Activated naive CD4-positive, alpha-beta T cell (primary cell): ENCODE data around the gene FKRP.
A peak's percentile ranks its signal among the peaks of the same experiment; 100 is the strongest.
"Not testable (repeated sequence)": the region's sequence is repeated elsewhere in the genome, so short reads cannot be mapped to it uniquely, and the experiment has no call there.

ENCODE experiments used
- DNase-seq, 4 experiments: peaks; one replicate each; lab custom pipeline; 2025; lab: John Stamatoyannopoulos, UW

The FKRP gene

GRCh38 chr19:46759206-46759605 is 13.3 kb downstream of the FKRP start:
- DNase-seq = no peak

DNA sequence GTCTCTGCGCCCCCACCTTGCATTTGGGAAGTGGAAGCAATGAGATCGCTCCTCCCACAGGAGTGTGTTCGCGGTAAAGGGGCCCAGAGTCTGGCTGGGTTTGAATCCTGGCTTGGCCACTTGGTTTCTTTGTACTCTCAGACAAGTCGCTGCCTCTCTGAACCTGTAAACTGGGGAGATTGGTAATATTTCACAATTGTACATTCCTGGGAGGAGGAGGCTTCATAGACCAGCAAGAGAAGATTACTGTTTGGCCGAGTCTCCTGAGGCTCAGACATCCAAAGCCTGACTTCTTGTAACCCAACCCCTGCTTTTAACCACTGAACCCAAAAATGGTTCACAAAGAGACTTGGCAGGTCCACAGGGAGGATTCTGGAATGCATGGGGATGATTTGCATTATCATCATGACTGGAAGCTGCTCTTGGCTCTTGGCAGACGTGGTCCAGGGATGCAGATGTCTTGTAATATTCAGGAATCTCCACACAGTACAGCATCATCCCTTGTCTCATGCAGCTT is 14.0 kb downstream of the FKRP start:
- no peak for DNase-seq

GRCh38 chr19:46760363-46760762 is 14.5 kb downstream of the FKRP start:
- DNase-seq = no peak

DNA sequence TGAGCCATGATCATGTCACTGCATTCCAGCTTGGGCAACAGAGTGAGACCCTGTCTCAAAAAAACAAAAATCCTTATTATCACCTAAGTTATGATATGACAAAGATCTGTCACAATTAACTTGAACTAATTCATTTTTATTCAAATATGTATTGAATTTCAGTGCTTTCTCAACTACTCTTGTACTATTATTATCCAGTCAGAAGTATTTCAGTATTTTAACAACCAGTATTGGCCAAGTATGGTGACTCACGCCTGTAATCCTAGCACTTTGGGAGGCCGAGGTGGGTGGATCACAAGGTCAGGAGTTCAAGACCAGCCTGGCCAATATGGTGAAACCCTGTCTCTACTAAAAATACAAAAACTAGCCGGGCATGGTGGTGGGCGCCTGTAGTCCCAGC is 15.0 kb downstream of the FKRP start:
- DNase-seq = not testable (repeated sequence)

DNA sequence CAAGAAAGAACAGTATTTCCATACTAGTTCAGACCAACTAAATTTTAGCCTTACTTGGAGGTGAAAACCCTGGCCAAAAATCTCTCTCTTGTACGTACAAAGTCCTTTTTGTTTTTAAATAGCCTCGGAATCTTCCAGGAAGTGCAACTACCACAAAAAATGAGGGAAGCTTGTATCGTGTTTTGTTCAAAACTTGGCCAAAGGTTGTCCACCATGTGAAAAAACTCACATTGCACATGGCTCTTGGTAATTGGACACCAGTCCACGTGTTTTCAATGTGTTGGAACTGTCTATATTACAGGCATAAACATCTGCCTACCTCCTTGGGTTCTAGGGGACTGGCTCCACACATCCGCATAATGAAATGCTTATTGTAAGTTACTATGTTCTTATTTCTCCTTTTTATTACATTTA is 15.6 kb downstream of the FKRP start:
- no peak for DNase-seq

- no peak for DNase-seq
Observed at GRCh38 chr19:46762245-46762890, 16.5 kb downstream of the FKRP start.

DNA sequence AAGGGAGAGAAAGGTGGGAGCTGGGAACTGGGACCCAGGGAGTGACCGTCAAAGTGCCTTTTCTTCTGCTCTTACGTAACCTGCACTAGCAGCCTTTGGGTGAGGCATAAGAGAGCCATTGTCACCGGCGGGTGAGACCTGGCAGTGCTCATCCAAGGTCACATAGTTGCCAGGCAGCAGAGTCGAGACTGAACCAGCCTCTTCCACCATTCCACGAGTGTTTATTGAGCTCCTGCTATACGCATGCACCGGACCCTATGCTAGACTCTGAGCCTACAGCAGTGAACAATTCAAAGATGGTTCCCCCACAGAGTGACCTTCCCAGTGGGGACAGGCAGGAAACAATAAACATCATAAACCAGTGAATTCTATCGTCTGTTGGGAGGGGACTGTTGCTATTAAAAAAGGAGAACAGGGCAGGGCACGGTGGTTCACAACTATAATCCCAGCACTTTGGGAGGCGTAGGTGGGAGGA is 19.0 kb downstream of the FKRP start:
- DNase-seq = no peak

DNA sequence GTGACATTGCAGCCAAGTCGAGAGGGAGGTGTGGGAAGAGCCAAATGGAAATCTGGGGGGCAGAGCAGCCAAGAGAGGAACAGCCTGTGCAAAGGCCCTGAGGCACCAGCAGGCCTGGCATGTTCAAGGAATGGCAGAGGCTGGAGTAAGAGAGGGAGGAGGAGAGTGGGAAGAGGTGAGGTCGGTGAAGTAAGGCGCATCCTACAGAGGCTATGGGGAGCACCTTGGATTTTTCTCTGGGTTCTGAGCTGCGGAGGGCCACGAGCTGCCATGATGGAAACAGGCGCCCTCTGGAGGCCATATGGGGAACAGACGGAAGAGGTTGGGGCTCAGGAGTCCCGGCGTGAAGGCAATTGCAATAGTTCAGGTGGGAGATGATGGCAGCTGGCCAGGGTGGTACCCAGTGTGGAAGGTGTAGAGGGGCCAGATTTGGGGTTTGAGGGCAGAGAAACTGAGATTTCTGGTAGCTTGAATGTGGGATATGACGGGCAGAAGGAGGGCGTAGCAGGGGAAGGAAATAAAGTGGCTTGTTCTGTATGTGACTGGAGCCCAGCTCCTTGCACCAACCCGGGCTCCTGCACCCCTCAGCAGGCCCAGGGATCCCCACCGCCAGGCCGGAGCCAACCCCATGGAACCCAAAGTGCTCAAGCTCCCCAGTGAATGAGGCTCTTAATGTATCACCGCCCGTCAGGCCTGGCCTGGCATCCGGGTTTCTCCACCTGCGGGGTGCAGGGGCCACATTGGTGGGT is 20.9 kb downstream of the FKRP start:
- DNase-seq = peak in 2 of 4 experiments; percentile 14 to 31

DNA sequence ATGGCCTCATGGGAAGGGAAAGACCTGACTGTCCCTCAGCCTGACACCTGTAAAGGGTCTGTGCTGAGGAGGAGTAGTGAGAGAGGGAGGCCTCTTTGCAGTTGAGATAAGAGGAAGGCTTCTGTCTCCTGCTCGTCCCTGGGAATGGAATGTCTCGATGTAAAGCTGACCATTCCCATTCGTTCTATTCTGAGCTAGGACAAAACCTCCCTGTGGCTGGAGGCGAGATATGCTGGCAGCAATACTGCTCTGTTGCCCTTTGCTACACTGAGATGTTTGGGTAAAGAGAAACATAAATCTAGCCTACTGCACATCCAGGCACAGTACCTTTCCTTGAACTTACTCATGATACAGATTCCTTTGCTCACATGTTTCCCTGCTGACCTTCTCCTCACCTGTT is 22.9 kb downstream of the FKRP start:
- DNase-seq = not testable (repeated sequence)

DNA sequence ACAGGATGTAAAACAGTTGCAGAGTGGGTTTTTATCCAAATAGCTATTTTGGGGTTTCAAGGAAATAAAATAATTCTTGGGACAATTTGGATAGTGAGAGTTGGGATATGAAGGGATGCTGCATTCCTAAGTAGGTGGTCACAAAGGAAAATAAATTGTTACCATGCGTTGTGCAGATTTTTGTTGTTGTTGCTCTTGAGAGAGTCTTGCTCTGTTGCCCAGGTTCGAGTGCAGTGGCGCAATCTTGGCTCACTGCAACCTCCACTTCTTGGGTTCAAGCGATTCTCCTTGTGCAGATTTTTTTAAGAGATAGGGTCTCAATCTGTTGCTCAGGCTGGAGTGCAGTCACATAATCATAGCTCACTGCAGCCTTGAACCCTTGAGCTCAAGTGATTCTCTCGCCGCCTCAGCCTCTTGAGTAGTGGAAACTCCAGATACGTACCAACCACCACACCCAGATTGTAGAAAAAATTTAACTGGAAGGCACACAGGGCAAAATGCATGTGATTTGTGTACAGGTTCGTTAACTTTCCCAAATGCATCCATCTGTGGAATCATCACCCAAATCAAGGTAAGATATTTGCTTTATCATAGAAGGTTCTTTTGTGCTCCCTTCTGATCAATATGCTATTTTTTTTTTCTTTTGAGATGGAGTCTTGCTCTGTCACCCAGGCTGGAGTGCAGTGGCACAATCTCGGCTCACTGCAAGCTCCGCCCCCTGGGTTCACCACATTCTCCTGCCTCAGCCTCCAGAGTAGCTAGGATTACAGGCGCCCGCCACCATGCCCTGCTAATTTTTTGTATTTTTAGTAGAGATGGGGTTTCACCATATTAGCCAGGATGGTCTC is 26.5 kb downstream of the FKRP start:
- no peak for DNase-seq

DNA sequence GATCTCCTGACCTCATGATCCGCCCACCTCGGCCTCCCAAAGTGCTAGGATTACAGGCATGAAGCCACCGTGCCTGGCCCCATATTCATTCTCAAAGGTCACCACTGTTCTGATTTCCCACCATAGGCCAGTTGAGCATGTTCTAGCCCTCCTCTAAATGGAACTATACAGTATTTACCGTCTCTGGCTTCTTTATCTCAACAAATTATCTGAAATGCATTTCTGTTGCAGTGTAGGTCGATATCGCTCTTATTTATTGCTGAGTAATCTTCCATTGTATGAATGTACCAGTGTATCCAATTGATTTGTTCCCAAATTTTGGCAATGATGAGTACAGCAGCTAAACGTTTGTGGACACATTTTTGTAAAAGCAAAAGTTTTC is 27.2 kb downstream of the FKRP start:
- DNase-seq = no peak

GRCh38 chr19:46775642-46776258 is 29.9 kb downstream of the FKRP start:
- no peak for DNase-seq

DNA sequence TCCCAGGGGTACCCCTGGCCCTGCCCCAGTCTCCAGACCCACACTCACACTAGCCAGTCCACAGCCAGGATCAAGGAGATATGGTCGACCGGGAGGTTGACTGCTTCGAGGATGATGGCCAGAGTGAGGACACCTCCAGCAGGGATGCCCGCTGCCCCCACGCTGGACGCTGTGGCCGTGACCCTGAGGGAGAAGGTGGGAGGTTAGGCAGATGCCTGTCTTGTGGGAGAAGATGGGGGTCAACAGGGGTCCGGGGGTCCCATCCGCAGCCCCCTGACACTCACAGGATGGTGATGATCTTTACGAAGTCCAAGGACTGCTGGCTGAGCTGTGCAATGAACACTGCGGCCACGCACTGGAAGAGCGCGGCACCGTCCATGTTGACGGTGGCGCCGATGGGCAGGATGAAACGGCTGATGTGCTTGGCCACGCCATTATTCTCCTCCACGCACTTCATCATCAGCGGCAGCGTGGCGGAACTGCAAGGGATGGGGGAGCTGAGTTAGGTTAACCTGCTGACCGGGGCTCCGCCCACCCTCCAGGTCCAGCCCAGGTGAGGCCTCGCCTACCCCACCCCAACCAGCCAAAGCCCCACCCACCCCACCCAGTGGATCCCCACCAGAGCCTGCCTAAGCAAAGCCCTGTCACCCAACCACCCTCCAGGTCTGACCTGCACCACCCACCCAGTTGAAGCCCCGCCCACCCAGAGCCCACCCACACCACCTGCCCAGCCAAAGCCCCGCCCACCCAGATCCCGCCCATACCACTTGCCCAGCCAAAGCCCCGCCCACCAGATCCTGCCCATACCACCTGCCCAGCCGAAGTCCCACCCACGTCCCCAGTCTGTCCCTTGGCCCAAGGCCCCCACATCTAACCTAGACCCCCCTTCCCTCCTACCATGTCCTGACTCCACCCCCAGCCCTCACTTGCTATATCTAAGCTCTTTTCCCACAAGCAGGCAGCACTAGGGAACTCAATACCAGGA is 31.4 kb downstream of the FKRP start:
- DNase-seq = no peak

- not testable (repeated sequence) for DNase-seq
Observed at GRCh38 chr19:46777956-46778645, 32.2 kb downstream of the FKRP start.

DNA sequence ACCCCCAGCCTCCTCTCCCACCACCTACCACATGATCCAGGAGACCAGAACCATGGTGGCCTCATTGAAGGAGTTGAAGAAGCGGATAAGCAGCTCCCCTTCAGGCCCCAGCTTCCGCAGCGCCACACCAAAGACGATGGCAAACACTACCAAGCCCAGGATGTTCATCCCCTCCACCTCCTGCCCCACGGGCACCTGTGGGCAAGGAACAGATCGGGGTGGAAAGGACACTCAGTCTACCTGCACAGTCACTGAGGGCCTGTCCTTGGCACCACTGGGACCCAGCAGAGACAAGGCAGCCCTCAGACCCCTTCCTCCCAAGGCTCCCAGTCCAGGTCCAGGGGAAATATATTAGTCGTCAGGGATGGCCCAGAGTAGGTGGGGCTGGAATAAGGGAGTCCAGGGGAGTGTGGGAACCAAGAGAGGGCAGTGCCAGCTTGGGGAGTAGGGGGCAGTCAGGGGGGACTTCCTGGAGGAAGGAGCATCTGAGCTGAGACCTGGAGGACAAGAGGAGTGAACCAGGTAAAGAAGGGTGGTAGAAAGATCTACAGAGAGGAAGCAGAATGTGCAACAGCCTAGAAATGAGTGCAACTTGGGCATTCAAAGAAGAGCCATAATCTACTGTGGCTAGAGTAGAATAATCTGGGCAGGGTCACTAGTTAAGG is 36.6 kb downstream of the FKRP start:
- DNase-seq = no peak

DNA sequence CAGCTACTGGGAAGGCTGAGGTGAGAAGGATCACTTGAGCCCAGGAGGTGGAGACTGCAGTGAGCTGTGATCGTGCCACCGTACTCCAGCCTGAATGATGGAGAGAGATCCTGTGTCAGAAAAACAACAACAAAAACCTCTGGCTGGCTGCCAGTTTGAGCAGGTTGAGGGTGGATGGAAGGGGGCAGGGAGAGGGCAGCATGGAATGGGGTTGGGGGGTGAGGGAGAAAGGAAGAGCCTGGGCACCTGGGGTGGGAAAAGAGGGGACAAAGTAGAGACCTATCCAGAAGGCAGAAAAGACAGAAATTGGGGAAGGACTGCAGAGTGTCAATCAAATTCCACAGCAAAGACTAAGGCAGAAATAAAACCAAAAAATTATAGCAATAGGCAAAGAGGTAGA is 37.8 kb downstream of the FKRP start:
- no peak for DNase-seq

GRCh38 chr19:46784262-46785053 is 38.6 kb downstream of the FKRP start:
- DNase-seq = peak in 1 of 4 experiments; percentile 8

GRCh38 chr19:46785054-46785979 is 39.5 kb downstream of the FKRP start:
- DNase-seq = no peak
